ENCODE results near the gene MYL10.
"Not testable (repeated sequence)": the region's sequence is repeated elsewhere in the genome, so short reads cannot be mapped to it uniquely, and the experiment has no call there.

MYL10 gene

DNA sequence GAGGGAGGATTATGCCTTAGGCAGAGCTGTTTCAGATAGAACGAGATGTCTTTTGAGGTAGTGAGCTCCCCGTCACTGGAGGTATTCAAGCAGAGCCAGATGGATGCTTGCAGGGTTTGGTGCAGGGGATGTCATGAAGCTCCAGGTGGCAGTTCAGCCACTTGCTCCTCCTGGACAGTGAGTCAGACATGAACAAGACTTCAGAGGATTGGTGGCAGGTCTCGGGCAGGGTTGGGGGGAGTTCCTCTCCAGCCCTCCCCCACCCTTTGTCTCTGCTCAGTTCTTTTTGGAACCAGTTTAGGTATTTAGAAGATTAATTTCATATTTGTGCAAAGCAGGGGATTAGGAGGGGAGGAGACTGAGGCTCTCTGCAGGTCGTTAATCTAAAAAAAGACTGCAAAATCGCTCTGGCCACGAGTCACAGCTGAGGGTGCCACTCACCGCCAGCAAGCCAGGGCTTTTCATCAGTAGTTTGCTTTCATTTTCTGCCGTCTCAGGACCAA lies 21.5 kb upstream of the MYL10 start:
- no peak for DNase-seq

DNA sequence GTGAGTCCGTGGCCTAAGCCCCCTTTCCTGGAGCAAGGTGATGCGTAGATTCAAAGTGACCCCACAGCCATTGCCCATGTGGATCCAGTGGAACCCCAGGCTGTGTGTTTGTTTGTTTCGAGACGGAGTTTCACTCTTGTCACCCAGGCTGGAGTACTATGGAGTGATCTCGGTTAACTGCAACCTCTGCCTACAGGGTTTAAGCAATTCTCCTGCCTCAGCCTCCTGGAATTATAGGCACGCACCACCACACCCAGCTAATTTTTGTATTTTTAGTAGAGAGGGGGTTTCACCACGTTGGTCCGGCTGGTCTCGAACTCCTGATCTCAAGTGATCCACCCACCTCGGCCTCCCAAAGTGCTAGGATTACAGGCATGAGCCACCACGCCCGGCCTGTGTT lies 18.8 kb upstream of the MYL10 start:
- DNase-seq = not testable (repeated sequence)

DNA sequence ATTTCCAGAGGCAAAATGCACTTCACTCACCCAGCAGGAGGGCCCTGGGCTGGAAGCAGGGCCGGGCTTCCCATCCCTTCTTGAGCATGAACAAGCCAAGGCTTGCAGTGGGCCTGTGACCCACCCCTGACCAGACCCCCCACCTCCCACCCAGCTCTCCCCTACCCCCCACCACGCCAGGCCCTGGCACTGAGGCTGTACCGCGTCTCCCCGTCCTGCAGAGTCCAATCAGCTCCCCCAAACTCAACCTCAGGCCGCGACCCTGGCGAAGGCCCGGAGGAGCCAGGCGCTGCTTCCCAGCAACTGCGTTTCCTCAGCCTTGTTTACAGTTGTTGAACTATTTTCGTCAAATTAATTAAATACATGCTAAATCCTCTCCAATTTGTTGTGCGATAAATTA lies 16.9 kb upstream of the MYL10 start:
- no peak for DNase-seq

DNA sequence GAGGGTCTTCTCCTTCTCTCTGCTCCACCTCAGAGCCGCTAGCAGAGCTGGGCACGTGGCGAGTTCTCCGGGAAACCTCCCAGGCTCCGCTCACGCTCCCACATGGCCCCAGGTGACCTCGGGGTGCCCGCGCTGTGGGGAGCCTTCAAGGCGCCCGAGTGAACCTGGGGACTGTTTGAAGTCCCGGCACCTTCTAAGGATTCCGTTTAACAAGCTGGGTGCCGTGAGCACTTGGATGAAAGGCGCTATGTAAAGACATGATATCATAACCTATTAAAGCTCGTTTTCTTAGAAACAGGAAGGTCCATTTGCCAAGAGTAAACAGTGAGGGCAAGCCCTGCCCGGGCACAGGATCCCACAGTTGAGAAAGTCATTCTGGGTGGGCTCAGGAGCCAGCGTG lies 15.8 kb upstream of the MYL10 start:
- no peak for DNase-seq

DNA sequence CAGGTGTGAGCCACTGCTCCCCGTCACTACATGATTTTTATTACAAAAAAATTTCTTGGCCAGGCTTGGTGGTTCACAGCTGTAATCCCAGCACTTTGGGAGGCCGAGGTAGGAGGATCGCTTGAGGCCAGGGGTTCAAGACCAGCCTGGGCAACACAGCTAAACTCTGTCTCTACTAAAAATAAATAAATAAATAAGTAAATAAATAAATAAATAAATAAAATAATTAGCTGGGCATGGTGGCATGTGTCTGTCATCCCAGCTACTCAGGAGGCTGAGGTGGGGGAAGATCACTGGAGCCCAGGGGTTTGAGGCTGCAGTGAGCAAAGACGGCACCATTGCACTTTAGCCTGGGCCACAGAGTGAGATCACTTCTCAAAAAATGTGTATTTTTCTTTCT lies 10.0 kb upstream of the MYL10 start:
- not testable (repeated sequence) for DNase-seq

DNA sequence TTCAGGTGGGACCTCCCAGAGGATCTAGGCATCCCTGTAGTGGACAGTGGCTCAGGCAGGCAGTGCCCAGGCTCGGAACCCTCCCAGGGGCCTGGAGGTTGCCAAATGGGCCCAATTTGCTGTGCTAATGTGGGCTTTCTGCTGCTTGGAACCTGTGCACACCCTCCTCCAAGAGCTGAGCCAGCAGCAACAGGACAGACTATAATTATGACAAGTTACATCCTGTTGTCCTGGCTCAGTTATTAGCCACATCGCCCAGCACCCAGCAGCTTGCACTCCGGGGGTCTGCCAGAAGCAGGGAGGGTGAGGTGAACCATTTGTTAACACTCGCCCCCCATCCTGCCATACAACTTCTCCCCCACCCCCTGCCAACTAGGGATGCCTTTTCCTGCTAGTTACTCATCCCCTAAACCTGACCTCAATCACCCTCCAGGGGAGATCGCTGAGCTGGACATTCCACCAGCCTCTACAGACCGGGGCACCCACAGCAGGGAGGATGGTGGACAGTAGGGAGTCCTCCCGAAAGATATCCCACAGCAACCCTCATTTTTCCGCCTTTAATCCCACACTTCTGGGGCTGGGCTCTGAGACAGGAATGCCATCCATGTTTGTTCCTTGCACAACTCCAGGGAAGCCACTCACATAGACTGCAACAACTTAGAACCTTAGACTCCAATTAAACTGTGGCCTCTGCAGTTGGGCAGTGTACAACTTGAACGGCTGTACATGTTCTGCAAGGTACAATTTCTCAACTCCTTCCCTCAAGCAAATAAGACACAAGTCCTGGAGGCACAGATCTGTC lies 7.9 kb upstream of the MYL10 start:
- DNase-seq = no peak

DNA sequence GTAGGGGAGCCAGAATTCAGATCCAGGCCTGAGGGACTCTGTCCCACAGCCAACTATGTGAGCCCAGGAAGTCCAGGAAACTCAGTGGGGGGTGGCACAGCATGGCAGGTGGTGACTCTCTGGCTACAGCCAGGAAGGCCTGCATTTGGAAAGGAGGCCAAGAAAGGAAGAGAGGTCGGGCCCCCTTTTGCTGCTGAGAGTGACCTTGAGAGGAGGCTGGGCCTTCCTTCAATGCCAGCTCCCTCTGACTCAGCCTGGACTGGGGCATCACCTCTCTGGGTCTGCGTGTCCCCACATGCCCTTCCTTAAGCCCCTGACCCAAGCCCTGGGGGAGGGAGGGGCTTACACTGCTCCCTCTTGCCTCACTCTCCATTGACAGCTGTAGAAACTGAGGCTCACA lies 6.4 kb upstream of the MYL10 start:
- no peak for DNase-seq

DNA sequence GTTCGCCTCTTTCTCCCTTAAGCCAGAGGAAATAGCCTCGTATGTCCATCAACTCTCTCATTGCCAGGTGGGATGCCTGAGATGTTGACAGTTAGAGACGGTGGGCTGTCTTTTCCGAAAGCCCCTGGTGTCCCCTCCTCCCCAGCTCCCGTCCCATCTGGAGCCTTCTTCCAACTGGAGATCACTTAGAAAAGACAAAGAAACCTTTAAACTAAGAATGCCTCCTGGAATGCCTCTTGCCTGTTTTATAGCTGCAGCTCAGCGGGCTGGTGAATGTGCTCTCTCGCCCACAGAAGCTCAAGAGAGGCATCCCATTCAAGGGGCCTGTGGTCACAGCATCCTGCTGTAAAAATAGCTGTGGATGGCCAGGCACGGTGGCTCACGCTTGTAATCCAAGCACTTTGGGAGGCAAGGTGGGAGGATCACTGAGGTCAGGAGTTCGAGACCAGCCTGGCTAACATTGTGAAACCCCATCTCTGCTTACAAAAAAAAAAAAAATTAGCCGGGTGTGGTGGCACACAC lies 5.2 kb upstream of the MYL10 start:
- DNase-seq = no peak

DNA sequence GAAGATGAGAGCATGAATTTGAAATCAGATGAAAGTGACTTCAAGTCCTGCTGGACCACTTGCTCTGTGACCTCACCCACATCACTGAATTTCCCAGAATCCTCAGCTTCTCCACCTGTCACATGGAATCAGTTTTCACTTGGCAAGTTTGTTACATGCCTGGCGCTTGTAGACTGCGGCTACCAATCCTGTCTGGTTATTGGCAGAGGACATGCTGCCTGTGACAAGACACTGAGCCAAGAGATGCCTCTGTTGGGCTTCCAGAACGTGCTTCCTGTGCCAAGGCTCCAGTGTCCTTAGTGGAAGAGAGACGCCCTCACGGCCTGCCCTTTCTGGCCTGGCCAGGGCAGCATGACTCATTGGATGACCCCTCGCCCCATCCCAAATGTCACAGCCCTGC lies 4.4 kb upstream of the MYL10 start:
- no peak for DNase-seq

DNA sequence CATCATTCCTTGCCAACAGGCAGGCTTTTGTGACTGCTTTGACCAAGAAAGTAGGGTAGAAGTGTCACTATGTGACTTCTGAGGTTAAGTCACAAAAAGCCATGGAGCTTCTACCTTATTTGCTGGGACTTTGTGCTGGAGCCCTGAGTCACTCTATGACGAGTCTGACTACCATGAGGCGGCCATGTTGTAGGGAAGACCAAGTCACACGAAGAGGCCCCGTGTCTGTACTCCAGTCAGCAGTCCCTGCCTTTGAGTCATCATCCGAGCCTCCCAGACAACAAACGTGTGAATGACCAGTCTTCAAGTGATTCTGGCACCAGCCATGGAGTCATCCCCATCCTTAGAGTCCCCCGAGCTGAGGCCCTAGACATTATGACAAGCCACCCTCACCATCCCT lies 3.5 kb upstream of the MYL10 start:
- DNase-seq = no peak

DNA sequence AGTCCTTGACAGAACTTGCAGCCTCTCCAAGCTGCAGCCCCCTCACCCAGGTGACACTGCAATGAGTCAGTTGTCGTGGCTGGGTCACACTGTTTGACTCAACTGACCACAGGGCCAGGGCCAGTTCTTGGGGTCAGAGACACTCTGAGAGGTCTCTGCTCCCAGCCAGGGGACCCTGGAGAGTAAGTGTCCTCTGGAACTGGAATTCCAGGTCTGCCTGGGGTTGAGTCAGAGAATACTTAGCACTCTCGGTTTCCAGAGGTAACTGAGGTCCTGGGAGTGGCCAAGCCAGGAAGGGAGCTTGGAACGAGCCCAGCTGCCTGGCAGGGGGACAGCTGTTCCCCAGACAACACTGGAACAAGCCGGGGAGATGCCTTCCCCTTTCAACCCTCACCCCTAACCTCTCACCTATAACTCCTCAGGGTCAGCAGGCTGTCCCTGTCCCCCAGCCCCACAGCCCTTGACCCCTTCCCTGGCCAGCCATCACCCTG lies 2.2 kb upstream of the MYL10 start:
- no peak for DNase-seq

DNA sequence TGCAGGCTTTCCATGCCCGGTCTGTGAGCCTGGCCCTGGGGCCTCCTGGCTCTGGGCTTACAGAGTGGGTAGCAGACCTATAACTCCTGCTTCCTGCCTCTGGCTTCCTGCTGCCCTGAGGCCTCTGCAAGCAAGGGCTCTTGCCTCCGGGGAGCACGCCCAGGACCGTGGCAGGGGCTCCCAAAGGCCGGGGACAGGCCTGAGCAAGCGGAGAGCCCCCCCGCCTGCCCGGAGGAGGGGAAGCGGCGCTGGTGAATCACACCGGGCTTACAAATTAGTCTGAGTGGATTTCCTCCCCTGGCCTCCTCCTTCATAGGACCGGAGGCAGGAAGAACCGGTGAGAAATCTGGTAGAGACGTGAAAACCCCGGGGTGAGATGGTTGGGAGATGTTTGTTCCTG lies 1.5 kb upstream of the MYL10 start:
- DNase-seq = no peak

DNA sequence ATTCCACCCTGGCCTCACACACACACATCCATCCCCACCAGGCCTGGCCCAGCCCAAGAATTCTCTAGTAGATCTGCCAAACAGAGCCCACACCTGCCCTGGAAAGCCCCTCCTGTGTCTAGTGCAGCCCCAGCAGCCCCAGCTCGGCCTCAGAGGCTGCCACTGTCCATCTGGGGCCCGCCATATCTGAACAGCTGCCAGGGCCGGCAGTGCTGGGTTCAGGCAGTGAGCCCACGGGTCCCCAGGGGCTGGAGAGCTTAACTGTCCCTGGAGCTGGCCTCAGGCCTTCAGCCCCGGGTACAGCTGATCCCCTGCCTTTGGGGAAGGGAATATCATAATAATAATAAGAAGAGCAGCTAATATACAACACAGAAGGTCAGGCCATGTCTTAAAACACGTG lies 574 bp downstream of the MYL10 start:
- no peak for DNase-seq

DNA sequence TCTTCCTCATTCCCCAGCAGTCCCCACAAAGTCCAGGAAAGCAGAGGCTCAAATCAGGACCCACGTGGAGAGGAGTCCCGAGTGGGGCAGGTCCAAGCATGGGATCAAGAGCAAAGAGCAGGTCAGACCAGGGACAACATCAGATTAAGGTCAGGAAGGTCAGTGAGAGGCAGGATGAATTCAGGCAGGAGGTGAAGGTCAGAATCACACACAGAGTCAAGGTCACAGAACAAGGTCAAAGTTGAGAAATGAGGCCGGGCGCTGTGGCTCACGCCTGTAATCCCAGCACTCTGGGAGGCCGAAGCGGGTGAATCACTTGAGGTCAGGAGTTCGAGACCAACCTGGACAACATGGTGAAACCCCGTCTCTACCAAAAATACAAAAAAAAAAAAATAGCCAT lies 2.3 kb downstream of the MYL10 start:
- DNase-seq = no peak

DNA sequence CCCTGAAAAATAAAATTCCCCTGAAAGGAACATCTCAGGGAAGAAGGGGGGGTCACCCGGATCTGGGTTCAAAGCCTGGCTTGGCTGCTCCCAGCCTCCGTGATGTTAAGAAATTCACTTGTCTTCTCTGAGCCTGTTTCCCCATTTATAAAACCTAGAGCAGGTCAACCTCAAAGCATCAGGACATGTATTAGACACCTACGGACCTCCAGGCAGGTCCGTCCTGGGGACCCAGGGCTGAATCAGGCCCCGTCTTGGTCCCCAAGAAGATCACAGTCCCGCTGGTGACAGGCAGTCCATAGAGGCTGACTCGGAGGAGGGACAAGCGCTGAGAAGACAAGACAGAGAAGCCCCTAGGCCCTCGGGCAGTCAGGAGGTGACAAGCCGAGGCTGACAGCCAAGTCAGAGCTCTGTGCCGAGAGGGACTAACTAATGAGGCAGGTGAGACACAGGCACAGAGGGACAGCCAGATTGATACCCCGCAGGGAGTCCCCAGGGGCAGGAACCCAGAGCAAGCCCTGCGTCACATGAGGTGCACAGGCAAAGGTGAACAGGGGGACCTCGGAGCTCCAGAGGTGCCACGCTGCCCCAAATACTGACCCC lies 2.9 kb downstream of the MYL10 start:
- DNase-seq = no peak

DNA sequence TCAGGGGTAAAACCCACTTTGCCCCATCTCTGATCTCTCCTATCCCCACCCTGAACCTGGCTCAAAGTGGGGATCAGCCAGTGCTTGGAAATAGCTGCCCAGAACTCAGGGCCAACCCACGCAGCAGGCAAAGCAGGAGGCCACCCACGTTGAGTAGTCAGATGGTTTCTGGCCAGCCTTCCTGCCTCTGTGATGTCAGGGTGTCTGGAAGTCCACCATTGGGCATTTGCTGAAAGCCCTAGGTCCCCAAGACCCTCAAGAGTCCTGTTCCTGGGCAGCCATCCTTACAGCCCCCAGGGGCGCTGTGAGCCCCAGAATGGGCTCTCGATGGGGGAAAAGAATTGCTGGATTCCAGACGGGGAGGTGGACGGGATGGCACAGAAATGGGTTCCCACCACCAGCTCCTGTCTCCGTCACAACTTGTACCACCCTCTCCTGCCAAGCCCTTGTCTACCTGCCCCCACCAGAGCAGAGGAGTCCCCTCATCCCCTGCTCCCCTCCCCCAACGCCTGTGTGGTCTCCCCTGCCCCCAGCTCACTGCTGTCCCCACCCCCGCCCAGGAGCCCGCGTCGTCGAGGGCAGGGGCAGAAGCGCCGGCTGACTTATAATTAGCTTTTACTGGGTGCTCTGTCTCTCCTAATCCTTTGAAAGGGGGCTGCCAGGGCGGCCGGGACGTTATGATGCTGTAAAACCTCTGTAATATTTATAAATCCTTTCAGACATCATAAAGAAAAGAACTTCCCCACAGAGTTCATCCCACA lies 3.9 kb downstream of the MYL10 start:
- no peak for DNase-seq

DNA sequence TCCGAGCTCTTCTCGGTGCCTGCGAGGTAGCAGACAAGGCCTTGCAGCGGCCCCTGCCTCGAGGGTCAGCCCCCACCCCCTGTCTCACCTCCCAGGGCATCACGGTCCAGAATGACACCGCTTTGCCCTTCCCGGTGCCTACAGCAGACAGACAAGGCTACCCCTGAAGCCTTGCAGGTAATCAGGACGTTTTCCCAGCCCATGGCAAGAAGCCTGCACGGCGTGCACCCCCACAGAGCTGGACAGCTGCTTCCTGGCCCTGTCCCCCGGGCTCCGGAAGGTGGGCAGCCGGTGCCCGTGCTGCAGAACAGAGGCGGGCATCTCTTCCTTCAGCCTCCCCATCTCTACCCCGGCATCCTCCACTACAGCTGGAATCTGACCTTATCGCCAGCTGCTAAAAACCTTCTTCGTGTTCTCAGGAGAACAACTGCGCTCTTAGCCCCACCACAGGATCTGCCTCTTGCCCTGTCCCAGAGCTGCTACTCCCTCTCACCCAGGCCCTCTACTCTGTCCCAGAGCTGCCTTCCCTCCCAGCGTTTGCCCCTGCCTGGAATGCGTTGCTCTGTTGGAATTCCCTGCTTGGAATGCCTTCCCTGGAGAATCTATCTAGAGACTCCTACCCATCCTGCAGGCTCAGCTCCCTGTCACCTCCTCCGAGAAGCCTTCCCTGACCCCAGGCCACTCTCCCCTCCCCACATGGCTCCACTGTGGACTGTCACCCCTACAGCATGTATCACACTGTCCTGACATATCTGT lies 4.7 kb downstream of the MYL10 start:
- no peak for DNase-seq

DNA sequence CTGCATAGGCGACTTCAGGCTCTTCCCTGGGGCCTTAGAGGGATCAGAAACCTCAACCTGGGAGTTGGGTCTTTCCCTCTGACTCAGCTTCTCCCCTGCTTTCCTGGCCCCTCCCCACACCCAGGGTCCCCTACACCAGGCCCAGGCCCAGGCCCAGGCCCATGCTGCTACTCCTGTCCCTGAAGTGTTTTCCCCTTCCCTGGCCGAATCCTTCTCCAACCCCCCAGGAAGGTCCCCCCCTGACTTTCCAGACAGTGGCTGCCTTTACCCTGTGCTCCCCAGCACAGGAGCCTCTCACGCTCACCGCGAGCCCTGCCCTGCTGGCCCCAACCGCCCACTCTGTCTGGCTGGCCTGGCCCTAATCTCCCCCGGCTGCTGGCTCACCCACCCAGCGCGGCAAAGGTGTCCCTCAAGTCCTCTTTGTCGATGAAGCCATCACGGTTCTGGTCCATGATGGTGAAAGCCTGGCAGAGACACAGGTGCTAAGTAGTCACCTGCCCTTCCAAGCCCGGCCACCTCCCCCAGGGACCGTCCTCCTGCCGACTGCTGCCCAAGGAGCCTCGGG lies 6.4 kb downstream of the MYL10 start:
- DNase-seq = no peak

DNA sequence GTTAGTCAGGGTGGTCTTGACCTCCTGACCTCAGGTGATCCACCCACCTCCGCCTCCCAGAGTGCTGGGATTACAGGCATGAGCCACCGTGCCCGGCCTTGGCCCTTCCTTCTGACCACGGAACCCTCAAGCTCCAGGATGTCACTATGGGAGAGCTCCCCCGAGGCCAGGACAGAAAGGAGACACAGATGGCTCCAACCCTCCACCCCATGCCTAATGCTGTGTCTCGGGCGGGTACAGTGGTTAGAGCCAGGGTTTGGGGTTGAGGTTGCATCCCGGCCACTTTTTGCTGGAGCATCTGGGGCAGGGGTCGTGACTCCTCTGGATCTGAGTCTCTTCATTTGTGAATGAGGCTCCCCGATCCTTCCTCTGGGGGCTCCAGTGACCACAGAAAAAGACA lies 8.1 kb downstream of the MYL10 start:
- no peak for DNase-seq

DNA sequence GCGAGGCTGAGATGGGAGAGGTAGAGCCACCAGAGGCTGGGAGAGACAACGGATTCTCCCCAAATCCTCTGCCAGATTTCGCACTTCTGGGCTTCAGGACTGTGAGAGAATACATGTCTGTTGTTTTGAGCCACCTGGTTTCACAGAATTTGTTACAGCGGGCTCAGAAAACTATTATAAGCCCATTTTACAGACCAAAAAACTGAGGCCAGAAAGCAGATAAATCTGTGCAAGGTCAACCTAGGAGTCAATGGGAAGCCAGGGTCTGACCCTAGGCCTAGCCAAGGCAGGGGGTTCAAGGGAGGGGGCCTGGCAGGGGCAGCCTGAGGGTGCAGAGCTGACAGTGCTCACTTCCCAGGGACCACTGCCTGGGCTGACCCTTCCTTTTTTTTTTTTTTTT lies 8.7 kb downstream of the MYL10 start:
- no peak for DNase-seq

DNA sequence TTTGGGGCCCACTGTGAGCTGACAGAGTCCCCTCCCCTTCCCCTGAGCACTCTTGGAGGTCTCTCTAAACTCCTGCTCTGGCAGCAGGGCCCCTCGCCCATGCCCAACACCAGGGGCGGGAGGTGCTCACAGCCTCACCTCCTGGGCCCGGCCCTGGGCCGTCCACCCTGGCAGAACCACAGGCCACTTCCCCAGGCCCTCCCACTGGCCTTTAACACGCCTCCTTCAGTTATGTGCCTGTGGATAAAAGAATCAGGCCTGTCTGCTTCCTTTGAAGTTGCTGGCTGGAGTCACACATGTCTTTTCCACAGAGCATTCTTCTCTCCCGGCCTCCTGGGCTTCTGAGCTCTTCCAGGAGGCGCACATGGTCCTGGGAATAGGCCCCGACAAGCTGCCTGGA lies 10.2 kb downstream of the MYL10 start:
- DNase-seq = no peak

DNA sequence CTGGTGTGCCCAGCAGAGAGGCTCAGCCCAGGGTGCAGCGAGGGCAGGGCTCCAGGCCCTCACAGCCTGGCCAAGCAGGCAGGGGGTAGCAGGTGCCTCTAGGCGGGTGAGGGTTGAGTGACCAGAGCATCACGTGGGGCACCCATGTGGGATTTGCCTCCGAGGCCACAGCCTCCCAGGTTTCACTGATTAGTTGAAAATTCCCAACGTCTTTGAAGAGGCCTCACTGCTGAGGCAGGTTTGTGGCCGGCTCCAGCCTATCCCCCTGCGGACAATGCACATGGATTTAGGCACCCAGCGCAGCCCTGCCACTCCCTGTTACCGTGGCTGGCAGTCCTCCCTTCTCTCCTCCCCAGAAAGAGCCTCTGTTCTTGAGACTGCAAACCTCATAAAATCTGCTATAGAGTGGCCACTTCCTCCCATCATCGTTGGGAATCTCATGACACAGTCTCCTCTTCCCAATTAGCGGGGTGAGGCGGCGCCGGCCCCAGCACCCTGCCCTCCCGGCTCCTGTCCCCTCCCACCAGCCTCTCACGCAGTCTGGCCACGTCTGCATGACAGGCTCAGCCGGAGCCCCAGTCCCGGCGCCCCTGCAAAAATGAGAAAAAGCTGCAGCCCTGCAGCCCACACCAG lies 10.8 kb downstream of the MYL10 start:
- DNase-seq = no peak
